ENCODE results near the gene INO80.

GRCh38 chr15:41139619-41140018, 23.5 kb upstream of the INO80 start:
- TF ChIP-seq POLR2A (IDR thresholded peaks at IDR 0.05; ENCODE audit: low read depth, low read length) (no peak), EZH2 (IDR thresholded peaks at IDR 0.05; ENCODE audit: borderline replicate concordance, low read depth, low read length, severe bottlenecking) (no peak)
- TF ChIP-seq, protein P1, sequence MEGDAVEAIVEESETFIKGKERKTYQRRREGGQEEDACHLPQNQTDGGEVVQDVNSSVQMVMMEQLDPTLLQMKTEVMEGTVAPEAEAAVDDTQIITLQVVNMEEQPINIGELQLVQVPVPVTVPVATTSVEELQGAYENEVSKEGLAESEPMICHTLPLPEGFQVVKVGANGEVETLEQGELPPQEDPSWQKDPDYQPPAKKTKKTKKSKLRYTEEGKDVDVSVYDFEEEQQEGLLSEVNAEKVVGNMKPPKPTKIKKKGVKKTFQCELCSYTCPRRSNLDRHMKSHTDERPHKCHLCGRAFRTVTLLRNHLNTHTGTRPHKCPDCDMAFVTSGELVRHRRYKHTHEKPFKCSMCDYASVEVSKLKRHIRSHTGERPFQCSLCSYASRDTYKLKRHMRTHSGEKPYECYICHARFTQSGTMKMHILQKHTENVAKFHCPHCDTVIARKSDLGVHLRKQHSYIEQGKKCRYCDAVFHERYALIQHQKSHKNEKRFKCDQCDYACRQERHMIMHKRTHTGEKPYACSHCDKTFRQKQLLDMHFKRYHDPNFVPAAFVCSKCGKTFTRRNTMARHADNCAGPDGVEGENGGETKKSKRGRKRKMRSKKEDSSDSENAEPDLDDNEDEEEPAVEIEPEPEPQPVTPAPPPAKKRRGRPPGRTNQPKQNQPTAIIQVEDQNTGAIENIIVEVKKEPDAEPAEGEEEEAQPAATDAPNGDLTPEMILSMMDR (IDR thresholded peaks at IDR 0.05; ENCODE audit: extremely low read depth in 1 of 2, insufficient read depth in 1 of 2, low read depth in 1 of 2, low read length in 2 of 2): no peak

All from endothelial cell of umbilical vein (primary cell).